ENCODE measurements around the gene C1R. TPM values are rescaled to one million over a fixed set of nuclear protein-coding genes. Genes with fewer than 3 reads are reported as not detected.

C1R gene
- total RNA-seq, 1 donor from 2014 or later: 35.1 TPM

DNA sequence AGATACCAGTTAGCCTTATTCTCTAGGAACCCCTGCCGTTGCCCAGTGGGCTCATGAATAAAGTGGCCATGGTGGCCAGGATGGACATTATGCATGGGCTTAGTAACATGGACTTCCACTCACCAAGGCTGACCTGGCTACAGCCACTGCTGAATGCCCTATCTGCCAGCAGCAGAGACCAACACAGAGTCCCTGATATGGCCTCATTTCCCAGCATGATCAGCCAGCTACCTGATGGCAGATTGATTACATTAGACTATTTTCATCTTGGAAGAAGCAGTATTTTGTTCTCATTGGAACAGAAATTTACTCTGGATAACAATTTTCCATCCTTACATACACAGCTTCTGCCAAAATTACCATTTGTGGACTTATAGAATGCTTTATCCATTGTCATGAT is 57.8 kb downstream of the C1R start:
- H3K4me3 Mint-ChIP-seq (ENCODE audit: unreplicated experiment): no peak overlapping the region
- H3K36me3 Mint-ChIP-seq (ENCODE audit: unreplicated experiment): no peaks in the 10 kb centered on the region
- no peak for DNase-seq (ENCODE audit: extremely low spot score, unreplicated experiment)
- H3K27ac Mint-ChIP-seq (ENCODE audit: unreplicated experiment): no peak overlapping the region
- H3K27me3 Mint-ChIP-seq (ENCODE audit: unreplicated experiment): peaks cover 14% of the 10 kb centered on the region
- peaks cover 3% of the 10 kb centered on the region for H3K9me3 Mint-ChIP-seq (ENCODE audit: unreplicated experiment)
- TF ChIP-seq, protein P1, sequence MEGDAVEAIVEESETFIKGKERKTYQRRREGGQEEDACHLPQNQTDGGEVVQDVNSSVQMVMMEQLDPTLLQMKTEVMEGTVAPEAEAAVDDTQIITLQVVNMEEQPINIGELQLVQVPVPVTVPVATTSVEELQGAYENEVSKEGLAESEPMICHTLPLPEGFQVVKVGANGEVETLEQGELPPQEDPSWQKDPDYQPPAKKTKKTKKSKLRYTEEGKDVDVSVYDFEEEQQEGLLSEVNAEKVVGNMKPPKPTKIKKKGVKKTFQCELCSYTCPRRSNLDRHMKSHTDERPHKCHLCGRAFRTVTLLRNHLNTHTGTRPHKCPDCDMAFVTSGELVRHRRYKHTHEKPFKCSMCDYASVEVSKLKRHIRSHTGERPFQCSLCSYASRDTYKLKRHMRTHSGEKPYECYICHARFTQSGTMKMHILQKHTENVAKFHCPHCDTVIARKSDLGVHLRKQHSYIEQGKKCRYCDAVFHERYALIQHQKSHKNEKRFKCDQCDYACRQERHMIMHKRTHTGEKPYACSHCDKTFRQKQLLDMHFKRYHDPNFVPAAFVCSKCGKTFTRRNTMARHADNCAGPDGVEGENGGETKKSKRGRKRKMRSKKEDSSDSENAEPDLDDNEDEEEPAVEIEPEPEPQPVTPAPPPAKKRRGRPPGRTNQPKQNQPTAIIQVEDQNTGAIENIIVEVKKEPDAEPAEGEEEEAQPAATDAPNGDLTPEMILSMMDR (IDR thresholded peaks at IDR 0.05): no peak
- H3K4me1 Mint-ChIP-seq (ENCODE audit: unreplicated experiment): no peaks in the 10 kb centered on the region

DNA sequence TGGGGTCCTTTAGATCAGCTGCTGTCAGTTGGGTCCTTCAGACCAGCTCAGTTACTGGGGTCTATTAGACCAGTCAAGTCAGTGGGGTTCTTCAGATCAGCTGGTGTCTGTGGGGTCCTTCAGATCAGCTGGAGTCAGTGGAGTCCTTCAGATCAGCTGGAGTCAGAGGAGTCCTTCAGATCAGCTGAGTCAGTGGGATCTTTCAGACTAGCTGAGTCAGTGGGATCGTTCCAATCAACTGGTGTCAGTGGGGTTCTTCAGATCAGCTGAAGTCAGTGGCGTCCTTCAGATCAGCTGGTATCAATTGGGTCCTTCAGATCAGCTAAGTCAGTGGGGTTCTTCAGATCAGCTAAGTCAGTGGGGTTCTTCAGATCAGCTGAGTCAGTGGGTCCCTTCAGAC is 59.3 kb downstream of the C1R start:
- TF ChIP-seq, protein P1 (IDR thresholded peaks at IDR 0.05): no peak
- Mint-ChIP-seq H3K4me1 (ENCODE audit: unreplicated experiment) (no peaks in the 10 kb centered on the region), H3K9me3 (ENCODE audit: unreplicated experiment) (peaks cover 3% of the 10 kb centered on the region), H3K4me3 (ENCODE audit: unreplicated experiment) (no peak overlapping the region), H3K36me3 (ENCODE audit: unreplicated experiment) (no peaks in the 10 kb centered on the region), H3K27me3 (ENCODE audit: unreplicated experiment) (peaks cover 14% of the 10 kb centered on the region), H3K27ac (ENCODE audit: unreplicated experiment) (no peak overlapping the region)
- no peak for DNase-seq (ENCODE audit: extremely low spot score, unreplicated experiment)

DNA sequence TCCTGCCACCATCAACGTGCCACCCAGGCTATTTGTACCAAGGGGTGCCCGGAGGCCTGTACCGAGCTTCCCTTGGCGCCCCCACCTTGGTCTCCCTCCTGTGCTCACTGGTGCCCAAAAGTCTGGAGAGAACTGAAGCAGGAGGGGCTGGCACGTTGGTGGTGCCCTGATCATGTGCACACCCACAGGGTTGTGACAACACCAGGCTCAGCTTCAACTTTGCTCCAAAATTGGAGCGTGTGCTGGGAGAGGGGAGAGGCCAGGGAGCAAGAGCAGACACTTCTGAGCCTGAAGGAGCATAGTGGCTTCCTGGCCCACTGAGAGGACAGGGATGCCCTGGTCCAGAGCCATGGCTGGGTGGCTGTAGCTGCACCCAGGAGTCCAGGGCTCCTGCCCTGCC is 60.9 kb downstream of the C1R start:
- H3K36me3 Mint-ChIP-seq (ENCODE audit: unreplicated experiment): no peaks in the 10 kb centered on the region
- no peak for DNase-seq (ENCODE audit: extremely low spot score, unreplicated experiment)
- no peak overlapping the region for H3K4me3 Mint-ChIP-seq (ENCODE audit: unreplicated experiment)
- peaks cover 21% of the 10 kb centered on the region for H3K27me3 Mint-ChIP-seq (ENCODE audit: unreplicated experiment)
- no peaks in the 10 kb centered on the region for H3K4me1 Mint-ChIP-seq (ENCODE audit: unreplicated experiment)
- TF ChIP-seq, protein P1 (IDR thresholded peaks at IDR 0.05): no peak
- no peak overlapping the region for H3K27ac Mint-ChIP-seq (ENCODE audit: unreplicated experiment)
- peaks cover 3% of the 10 kb centered on the region for H3K9me3 Mint-ChIP-seq (ENCODE audit: unreplicated experiment)

Other genes with a start within 250 kb of the C1R start
- gene CDCA3, start 241.2 kb downstream of the C1R start, total RNA-seq: 8.0 and 9.2 TPM in 2 replicates
- 113 and 114 TPM in 2 replicates for gene USP5, start 240.3 kb downstream of the C1R start, total RNA-seq
- 408 and 415 TPM in 2 replicates for gene TPI1, start 224.9 kb downstream of the C1R start, total RNA-seq
- gene SPSB2, start 219.1 kb downstream of the C1R start, total RNA-seq: 9.2 and 11.5 TPM in 2 replicates
- 9.0 and 11.3 TPM in 2 replicates for gene LRRC23, start 187.6 kb downstream of the C1R start, total RNA-seq
- 21.5 and 24.1 TPM in 2 replicates for gene ENO2, start 177.9 kb downstream of the C1R start, total RNA-seq
- 117 and 123 TPM in 2 replicates for gene ATN1, start 164.5 kb downstream of the C1R start, total RNA-seq
- not detected in 2 replicates for gene RNU7-1, start 148.6 kb downstream of the C1R start, total RNA-seq
- gene C12orf57, start 148.4 kb downstream of the C1R start, total RNA-seq: 287 and 309 TPM in 2 replicates
- 0.29 and 0.94 TPM in 2 replicates for gene PTPN6, start 141.1 kb downstream of the C1R start, total RNA-seq
- gene PHB2, start 121.8 kb downstream of the C1R start, total RNA-seq: 202 and 205 TPM in 2 replicates
- gene EMG1, start 121.5 kb downstream of the C1R start, total RNA-seq: 29.5 and 29.8 TPM in 2 replicates
- 33.2 TPM in 2 replicates for gene LPCAT3, start 74.0 kb downstream of the C1R start, total RNA-seq
- 16.4 and 18.2 TPM in 2 replicates for gene C1S, start 31.7 kb downstream of the C1R start, total RNA-seq
- gene C1RL, start 16.8 kb upstream of the C1R start, total RNA-seq: 20.8 and 22.3 TPM in 2 replicates
- gene RBP5, start 36.4 kb upstream of the C1R start, total RNA-seq: not detected in 2 replicates
- gene CLSTN3, start 37.9 kb upstream of the C1R start, total RNA-seq: 12.0 and 14.4 TPM in 2 replicates
- gene PEX5, start 97.2 kb upstream of the C1R start, total RNA-seq: 30.8 and 31.1 TPM in 2 replicates
- not detected in 2 replicates for gene ACSM4, start 211.6 kb upstream of the C1R start, total RNA-seq